D721Med (cell line): Measurements from ENCODE around the gene TMPRSS11A.

ENCODE experiments used
- DNase-seq: peaks from one replicate; pipeline ENCODE4 v3.0.0; 2011; ENCODE audit warnings: low spot score; ENCODE audit not compliant: insufficient read length
- FAIRE-seq: peaks from 2 replicates; lab custom pipeline; 2011; peaks lifted over from hg19 to GRCh38; lab: Jason Lieb, UNC
- CTCF ChIP-seq: IDR thresholded peaks from 2 replicates; pipeline ENCODE4 v1.5.1; 2012; ENCODE audit warnings: mild to moderate bottlenecking, control low read depth; ENCODE audit not compliant: insufficient read depth; ENCODE audit errors: missing control alignments

Gene TMPRSS11A

DNA sequence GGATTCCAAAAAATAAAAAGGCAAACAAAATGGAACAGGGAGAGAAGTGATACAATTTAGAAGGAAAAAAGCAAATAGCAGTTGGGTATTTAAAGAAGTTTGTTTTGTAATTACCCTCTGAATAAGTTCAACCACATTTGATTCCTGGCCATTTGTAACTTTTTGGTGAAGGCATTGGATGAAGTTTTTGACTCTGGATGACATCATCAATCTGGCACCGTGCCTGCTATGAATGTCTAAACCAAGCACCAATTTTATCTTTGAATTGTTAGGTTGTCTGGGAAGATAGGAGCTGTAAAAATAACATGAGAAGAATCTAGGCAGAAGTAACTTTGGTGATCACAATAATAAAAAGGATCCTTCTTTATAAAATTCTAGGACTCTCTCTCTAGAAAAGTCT lies 29.5 kb downstream of the TMPRSS11A start:
- no peak for DNase-seq
- TF ChIP-seq CTCF, result no peak
- FAIRE-seq, result no peak

GRCh38 chr4:67933038-67933437 lies 30.3 kb downstream of the TMPRSS11A start:
- no peak for FAIRE-seq
- DNase-seq, result no peak
- no peak for TF ChIP-seq CTCF

GRCh38 chr4:67931256-67931655 lies 32.0 kb downstream of the TMPRSS11A start:
- FAIRE-seq (no peak), DNase-seq (no peak)
- no peak for TF ChIP-seq CTCF

GRCh38 chr4:67929426-67929825 lies 33.9 kb downstream of the TMPRSS11A start:
- DNase-seq, result no peak
- no peak for FAIRE-seq
- TF ChIP-seq CTCF, result no peak

DNA sequence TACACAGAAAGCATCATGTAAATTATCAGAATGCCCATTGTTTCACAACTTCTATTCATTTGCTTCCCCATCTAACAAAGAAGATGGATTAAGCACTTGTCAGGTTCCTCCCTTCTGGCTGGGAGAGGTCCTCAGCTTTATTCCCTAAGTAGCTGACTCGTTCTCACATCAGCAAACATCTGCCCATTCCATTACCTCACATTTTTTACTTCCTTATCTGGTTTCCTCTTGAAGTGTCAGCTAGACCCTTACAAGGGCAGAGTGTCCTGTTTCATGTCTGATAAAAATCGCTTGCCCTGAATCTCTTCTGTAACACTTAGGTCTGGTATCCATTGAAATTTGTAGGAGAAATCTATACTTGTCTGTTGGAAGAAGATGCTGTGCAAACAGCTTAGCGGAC lies 34.7 kb downstream of the TMPRSS11A start:
- no peak for FAIRE-seq
- no peak for TF ChIP-seq CTCF
- DNase-seq, result no peak

- TF ChIP-seq CTCF, result no peak
- DNase-seq, result no peak
- no peak for FAIRE-seq
Measured at GRCh38 chr4:67927251-67927650, 36.0 kb downstream of the TMPRSS11A start.

DNA sequence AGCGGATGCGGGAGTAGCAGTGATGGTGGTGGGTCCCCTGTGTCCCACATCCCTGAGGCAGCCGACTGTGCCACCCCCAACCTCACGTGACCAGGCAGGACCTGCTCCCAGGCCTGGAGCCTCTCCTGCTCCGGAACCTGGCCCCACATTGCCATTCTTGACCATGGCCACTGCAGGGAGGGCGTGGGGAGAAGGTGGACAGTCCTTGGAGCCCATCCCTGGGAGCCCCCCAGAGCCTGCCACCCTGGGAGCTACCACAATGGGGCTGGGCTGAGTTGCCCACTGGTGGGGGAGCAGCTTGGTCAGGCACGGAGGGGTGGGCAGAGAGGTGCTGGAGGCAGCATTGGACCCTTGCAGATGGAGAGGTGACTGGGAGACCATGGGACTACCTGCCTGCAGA lies 36.8 kb downstream of the TMPRSS11A start:
- FAIRE-seq, result no peak
- TF ChIP-seq CTCF, result no peak

More for the DNA sequence above, 36.8 kb downstream of the TMPRSS11A start:
- no peak for DNase-seq
